BLaER1 treated with 17β-estradiol and CSF1 and Interleukin-3, amounts not matched to agents 10 nM and 100 nM (cell line): Measurements from ENCODE around the gene HAGHL.

Experiments used
- H3K27ac ChIP-seq, 11 experiments: shearing (Covaris generic); formaldehyde crosslinking; 2 replicates each; pipeline ENCODE4 v1.8.1; 2022
- H3K27me3 ChIP-seq, 11 experiments: shearing (Covaris generic); formaldehyde crosslinking; 2 replicates each; pipeline ENCODE4 v1.8.1; 2022
- H3K36me3 ChIP-seq, 11 experiments: shearing (Covaris generic); formaldehyde crosslinking; 2 replicates each; pipeline ENCODE4 v1.8.1; 2022
- H3K4me1 ChIP-seq, 10 experiments: shearing (Covaris generic); formaldehyde crosslinking; 2 replicates each; pipeline ENCODE4 v1.8.1; 2022
- H3K4me2 ChIP-seq, 11 experiments: shearing (Covaris generic); formaldehyde crosslinking; 2 replicates each; pipeline ENCODE4 v1.8.1; 2022
- H3K4me3 ChIP-seq, 10 experiments: shearing (Covaris generic); formaldehyde crosslinking; 2 replicates each; pipeline ENCODE4 v1.8.1; 2022
- H3K9ac ChIP-seq, 11 experiments: shearing (Covaris generic); formaldehyde crosslinking; 2 replicates each; pipeline ENCODE4 v1.8.1; 2022
- H3K9me3 ChIP-seq, 11 experiments: shearing (Covaris generic); formaldehyde crosslinking; replicated peaks in 1 of 11; 2 replicates each; pipeline ENCODE4 v1.8.1; 2022
- H4K20me1 ChIP-seq, 11 experiments: shearing (Covaris generic); formaldehyde crosslinking; 2 replicates each; pipeline ENCODE4 v1.8.1; 2022
- Cebpa-rat ChIP-seq, 11 experiments: shearing (Covaris generic); IDR thresholded peaks; 2 replicates each; pipeline ENCODE4 v1.8.1; 2022

The HAGHL gene

DNA sequence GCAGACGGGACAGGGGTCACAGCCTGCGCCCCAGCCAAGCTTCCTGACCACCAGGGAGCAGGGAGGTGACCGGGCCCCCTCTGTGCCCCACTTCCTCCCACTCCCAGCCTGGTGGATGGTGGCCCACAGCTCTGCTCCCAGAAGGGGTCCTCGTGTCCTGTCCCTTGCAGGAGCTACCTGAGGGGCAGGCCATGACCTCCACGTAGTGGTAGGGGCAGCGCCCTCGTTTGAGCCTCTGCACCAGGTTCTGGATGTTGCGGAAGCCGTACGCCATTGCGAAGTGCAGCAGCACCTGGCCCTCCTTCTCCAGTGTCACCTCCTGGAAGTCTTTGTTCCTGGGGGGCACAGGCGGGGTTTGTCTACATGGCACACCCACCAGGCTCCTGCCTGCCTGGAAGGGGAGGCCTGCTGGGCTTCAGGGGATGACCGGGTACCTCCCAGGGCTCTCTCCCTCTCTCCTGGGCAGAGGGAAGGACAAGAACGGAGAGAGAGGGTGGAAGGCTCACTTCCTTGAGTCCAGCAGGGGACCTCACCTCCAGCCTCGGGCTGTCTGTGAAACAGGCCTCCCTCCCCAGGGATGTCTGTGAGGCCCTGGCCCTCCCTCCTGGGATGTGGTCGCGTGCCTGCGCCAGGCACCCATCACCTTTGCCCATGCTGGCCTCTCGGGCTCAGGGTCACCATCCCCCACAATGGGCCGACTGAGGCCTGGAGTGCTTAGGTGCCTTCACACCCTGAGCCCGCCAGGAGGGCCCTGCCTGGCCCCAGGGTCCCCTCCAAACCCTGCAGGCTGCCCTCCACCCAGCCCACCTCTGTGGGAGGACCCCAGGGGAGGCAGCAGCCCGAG is 4.0 kb downstream of the HAGHL start:
- 0 out of 22 replicates have a peak overlapping the region, but pooled peaks of 1 of the 11 experiments have one; percentile 13 for H3K9ac ChIP-seq
- H3K27ac ChIP-seq = no peak overlapping the region
- no peak overlapping the region for H3K4me3 ChIP-seq
- H3K27me3 ChIP-seq = peaks cover 0 to 8% (median 0%) of the 10 kb centered on the region in 11 experiments; a peak in 7 of 22 replicates
- no peak for TF ChIP-seq Cebpa-rat (IDR thresholded peaks at IDR 0.05)
- H4K20me1 ChIP-seq = peaks cover 18 to 80% (median 62%) of the 10 kb centered on the region in 11 experiments; a peak in 21 of 22 replicates
- peaks cover 3 to 80% (median 62%) of the 10 kb centered on the region in 10 experiments; a peak in 18 of 20 replicates for H3K4me1 ChIP-seq
- H3K36me3 ChIP-seq = peaks cover 56 to 70% (median 64%) of the 10 kb centered on the region in 11 experiments
- H3K9me3 ChIP-seq = no peaks in the 10 kb centered on the region
- peak overlapping the region in 6 of 11 experiments; percentile 3 to 41 (median 14); a peak in 4 of 22 replicates for H3K4me2 ChIP-seq

DNA sequence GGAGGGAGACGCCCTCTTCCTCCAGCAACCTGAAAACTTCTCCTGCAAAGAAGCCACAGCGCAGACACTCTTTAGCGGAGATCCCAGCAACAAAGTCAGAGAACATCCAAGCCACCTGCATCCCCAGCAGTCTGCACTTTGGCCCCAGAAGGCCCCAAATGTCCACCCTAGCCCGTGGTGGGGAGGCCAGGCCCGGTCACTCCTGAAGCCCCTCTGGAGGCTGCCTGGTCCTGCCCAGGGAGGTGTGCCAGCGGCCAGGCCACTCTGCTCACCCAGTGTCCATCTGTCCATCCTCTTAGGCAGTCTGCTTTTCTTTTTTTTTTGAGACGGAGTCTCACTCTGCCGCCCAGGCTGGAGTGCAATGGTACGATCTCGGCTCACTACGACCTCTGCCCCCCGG is 5.4 kb downstream of the HAGHL start:
- Histone ChIP-seq H3K4me2 (peak overlapping the region in 2 of 11 experiments; percentile 4 to 41; a peak in 1 of 22 replicates), H4K20me1 (peaks cover 18 to 73% (median 55%) of the 10 kb centered on the region in 11 experiments; a peak in 21 of 22 replicates), H3K9ac (no peak overlapping the region), H3K4me1 (peaks cover 14 to 84% (median 65%) of the 10 kb centered on the region in 10 experiments), H3K36me3 (peaks cover 58 to 83% (median 79%) of the 10 kb centered on the region in 11 experiments), H3K4me3 (no peak overlapping the region), H3K27ac (no peak overlapping the region), H3K27me3 (no peaks in the 10 kb centered on the region), H3K9me3 (no peaks in the 10 kb centered on the region)
- no peak for TF ChIP-seq Cebpa-rat (IDR thresholded peaks at IDR 0.05)

GRCh38 chr16:732936-733335 is 6.0 kb downstream of the HAGHL start:
- 0 out of 22 replicates have a peak overlapping the region, but pooled peaks of 1 of the 11 experiments have one; percentile 4 for H3K4me2 ChIP-seq
- H3K9ac ChIP-seq = 0 out of 22 replicates have a peak overlapping the region, but pooled peaks of 1 of the 11 experiments have one; percentile 1
- H3K9me3 ChIP-seq = no peaks in the 10 kb centered on the region
- H3K4me3 ChIP-seq = no peak overlapping the region
- no peak overlapping the region for H3K27ac ChIP-seq
- TF ChIP-seq Cebpa-rat (IDR thresholded peaks at IDR 0.05) = no peak
- H3K4me1 ChIP-seq = peaks cover 20 to 85% (median 66%) of the 10 kb centered on the region in 10 experiments
- no peaks in the 10 kb centered on the region for H3K27me3 ChIP-seq
- peaks cover 18 to 73% (median 55%) of the 10 kb centered on the region in 11 experiments; a peak in 21 of 22 replicates for H4K20me1 ChIP-seq
- peaks cover 58 to 85% (median 79%) of the 10 kb centered on the region in 11 experiments for H3K36me3 ChIP-seq

DNA sequence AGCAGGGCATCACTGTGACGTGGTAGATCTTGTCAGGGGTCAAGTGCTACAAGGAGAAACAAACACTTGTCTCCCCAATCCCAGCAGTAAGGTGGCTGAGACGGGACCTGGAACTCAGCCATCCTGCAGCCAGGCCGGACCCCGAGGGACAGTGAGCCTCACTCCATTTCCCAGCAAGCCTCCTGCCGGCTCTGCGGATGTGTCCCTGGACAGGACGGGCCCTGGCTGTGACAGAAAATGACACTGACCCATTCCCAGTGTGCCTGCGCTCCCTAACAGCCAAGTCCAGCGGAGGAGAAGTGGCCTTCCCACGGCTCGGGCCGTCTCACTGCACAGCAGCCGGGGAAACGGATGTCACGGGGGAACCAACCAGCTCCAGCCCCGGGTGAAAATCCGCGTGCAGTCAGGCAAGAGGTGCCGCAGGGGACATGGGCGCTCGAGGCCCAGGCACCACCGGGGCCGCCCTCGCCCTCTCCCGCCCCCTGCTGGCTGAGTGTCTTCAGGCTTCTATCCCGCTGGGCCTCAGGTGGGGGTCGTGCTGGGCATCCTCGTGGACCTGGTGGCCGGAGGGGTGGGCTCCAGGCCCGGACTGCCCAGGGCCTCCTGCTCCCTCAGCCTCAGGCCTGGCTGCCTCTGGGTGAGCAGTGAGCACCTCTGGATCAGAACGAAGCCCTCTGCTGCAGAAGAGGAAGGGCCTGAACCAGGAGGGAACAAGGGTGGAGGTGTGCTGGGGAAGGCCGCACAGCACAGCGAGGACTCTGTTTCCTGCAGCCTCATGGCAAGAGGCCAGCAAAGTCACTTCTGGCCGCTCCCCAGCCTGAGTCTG is 6.7 kb downstream of the HAGHL start:
- Histone ChIP-seq H3K27ac (no peak overlapping the region), H4K20me1 (peaks cover 18 to 72% (median 55%) of the 10 kb centered on the region in 11 experiments; a peak in 21 of 22 replicates), H3K9ac (0 out of 22 replicates have a peak overlapping the region, but pooled peaks of 2 of the 11 experiments have one; percentile 1 to 27), H3K27me3 (no peaks in the 10 kb centered on the region), H3K4me3 (no peak overlapping the region), H3K4me2 (peak overlapping the region in 5 of 11 experiments; percentile 97 to 100 (median 98); a peak in 8 of 22 replicates), H3K4me1 (peaks cover 24 to 89% (median 70%) of the 10 kb centered on the region in 10 experiments), H3K9me3 (no peaks in the 10 kb centered on the region), H3K36me3 (peaks cover 58 to 85% (median 79%) of the 10 kb centered on the region in 11 experiments)
- no peak for TF ChIP-seq Cebpa-rat (IDR thresholded peaks at IDR 0.05)

GRCh38 chr16:734208-734980 is 7.5 kb downstream of the HAGHL start:
- no peak overlapping the region for H3K4me3 ChIP-seq
- H3K9me3 ChIP-seq = no peaks in the 10 kb centered on the region
- peak overlapping the region in 8 of 11 experiments; percentile 92 to 100 (median 98); a peak in 16 of 22 replicates for H3K4me2 ChIP-seq
- H3K27me3 ChIP-seq = no peaks in the 10 kb centered on the region
- H3K36me3 ChIP-seq = peaks cover 58 to 84% (median 77%) of the 10 kb centered on the region in 11 experiments
- H3K9ac ChIP-seq = peak overlapping the region in 4 of 11 experiments; percentile 65 to 75 (median 72); a peak in 6 of 22 replicates
- H4K20me1 ChIP-seq = peaks cover 13 to 67% (median 50%) of the 10 kb centered on the region in 11 experiments; a peak in 21 of 22 replicates
- no peak overlapping the region for H3K27ac ChIP-seq
- H3K4me1 ChIP-seq = peaks cover 28 to 91% (median 73%) of the 10 kb centered on the region in 10 experiments
- no peak for TF ChIP-seq Cebpa-rat (IDR thresholded peaks at IDR 0.05)

DNA sequence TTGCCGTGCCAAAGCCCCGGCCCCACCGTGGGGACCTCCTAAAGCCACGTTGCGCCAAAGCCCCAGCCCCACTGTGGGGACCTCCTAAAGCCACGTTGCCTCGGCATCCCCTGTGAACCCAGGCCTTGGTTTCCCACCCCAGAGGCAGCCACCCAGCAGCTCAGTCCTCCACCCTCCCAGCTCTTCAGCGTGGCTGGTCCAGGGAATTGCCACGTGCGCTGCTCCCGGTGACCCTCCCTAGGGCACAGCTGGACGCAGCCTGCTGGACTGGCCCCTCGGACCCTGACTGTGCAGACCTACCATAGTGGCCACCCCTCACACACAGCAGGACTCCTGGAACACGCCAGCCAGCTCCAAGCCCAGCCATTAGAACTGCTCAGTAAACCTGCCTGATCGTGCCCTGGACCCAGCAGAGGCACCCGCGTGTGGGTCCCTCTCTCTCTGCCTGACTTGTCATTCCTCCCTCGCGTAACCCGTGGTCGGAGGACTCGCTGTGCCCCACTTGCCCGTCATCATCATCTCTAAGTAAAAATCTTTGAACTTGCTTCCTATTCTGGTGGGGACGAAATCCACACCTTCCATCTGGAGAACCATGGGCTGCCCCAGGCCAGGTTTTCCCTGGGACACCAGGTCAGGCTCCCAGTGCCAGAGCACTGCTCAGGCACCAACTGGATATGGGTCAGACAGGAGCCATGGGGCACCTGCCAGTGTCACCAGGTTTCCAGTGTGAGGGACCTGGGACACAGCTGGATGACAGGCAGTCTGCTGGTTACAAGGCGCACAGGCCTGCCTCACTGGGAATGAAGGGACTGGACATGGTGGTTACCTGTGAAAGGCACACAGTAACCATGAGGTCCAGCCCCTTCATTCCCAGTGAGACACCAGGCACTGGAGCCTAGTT is 8.3 kb downstream of the HAGHL start:
- peak overlapping the region in 4 of 10 experiments; percentile 51 to 63 (median 56); a peak in 5 of 20 replicates for H3K4me3 ChIP-seq
- peak overlapping the region in 10 of 11 experiments; percentile 88 to 100 (median 98); a peak in 19 of 22 replicates for H3K4me2 ChIP-seq

GRCh38 chr16:735982-736453 is 9.1 kb downstream of the HAGHL start:
- Histone ChIP-seq H3K9me3 (no peaks in the 10 kb centered on the region), H3K4me3 (peak overlapping the region in 7 of 10 experiments; percentile 51 to 64 (median 56); a peak in 13 of 20 replicates), H3K4me2 (peak overlapping the region; percentile 70 to 100 (median 98); a peak in 20 of 22 replicates), H3K9ac (peak overlapping the region in 8 of 11 experiments; percentile 31 to 75 (median 66); a peak in 13 of 22 replicates), H3K36me3 (peaks cover 48 to 70% (median 61%) of the 10 kb centered on the region in 11 experiments), H4K20me1 (peaks cover 7 to 56% (median 34%) of the 10 kb centered on the region in 11 experiments; a peak in 19 of 22 replicates), H3K27ac (peak overlapping the region in 7 of 11 experiments; percentile 13 to 83 (median 70); a peak in 11 of 22 replicates), H3K27me3 (no peaks in the 10 kb centered on the region), H3K4me1 (peaks cover 37 to 94% (median 82%) of the 10 kb centered on the region in 10 experiments)
- no peak for TF ChIP-seq Cebpa-rat (IDR thresholded peaks at IDR 0.05)

More for the DNA sequence above, 8.3 kb downstream of the HAGHL start:
- Histone ChIP-seq H3K9ac (peak overlapping the region in 8 of 11 experiments; percentile 2 to 75 (median 65); a peak in 16 of 22 replicates), H4K20me1 (peaks cover 7 to 64% (median 42%) of the 10 kb centered on the region in 11 experiments; a peak in 20 of 22 replicates), H3K36me3 (peaks cover 54 to 78% (median 69%) of the 10 kb centered on the region in 11 experiments), H3K27me3 (no peaks in the 10 kb centered on the region), H3K27ac (peak overlapping the region in 6 of 11 experiments; percentile 1 to 81 (median 68); a peak in 5 of 22 replicates), H3K9me3 (no peaks in the 10 kb centered on the region), H3K4me1 (peaks cover 37 to 99% (median 81%) of the 10 kb centered on the region in 10 experiments)
- TF ChIP-seq Cebpa-rat (IDR thresholded peaks at IDR 0.05) = no peak
